ENCODE results near the gene PGM2. TPM values are rescaled to one million over a fixed set of nuclear protein-coding genes. Genes with fewer than 3 reads are reported as not detected.
"Not testable (repeated sequence)": the region's sequence is repeated elsewhere in the genome, so short reads cannot be mapped to it uniquely, and the experiment has no call there.

PGM2 gene
- total RNA-seq, 2 experiments from 2014 or later, result 67.4 to 108 TPM

- Histone ChIP-seq H2AFZ (ENCODE audit: low read length) (peak overlapping the region; percentile 86), H3K4me2 (ENCODE audit: low read length) (peak overlapping the region; percentile 13; the same call in 1 of the 2 replicates), H3K4me3 (ENCODE audit: low read depth, low read length, poor library complexity, severe bottlenecking) (no peak overlapping the region), H3K79me2 (ENCODE audit: insufficient read depth, low read depth, low read length) (no peaks in the 10 kb centered on the region), H3K36me3 (ENCODE audit: insufficient read depth, low read length) (no peaks in the 10 kb centered on the region), H3K9me3 (ENCODE audit: low read length) (0 out of 2 replicates have a peak, but pooled peaks cover 5% of the 10 kb centered on the region), H4K20me1 (ENCODE audit: insufficient read depth, low read length) (no peaks in the 10 kb centered on the region), H3K4me1 (ENCODE audit: insufficient read depth, low read length, poor library complexity, severe bottlenecking) (peaks cover 10% of the 10 kb centered on the region), H3K9me2 (ENCODE audit: insufficient read depth, low read length) (no peaks in the 10 kb centered on the region), H3K27ac (ENCODE audit: low read depth, low read length, poor library complexity, severe bottlenecking) (no peak overlapping the region)
- TF ChIP-seq CTCF (conservative IDR thresholded peaks at IDR 0.05; ENCODE audit: low read length) (peak; percentile 75), EZH2phosphoT487 (IDR thresholded peaks at IDR 0.05; ENCODE audit: borderline replicate concordance, low read depth, low read length) (no peak)
- intact Hi-C loops (cut with micrococcal nuclease; ENCODE audit: unreplicated experiment), result loop anchor here (1.0 kb wide), 1 partner anchor 177 kb away; no protein-coding TSS in a partner anchor
- no TSS peak for BruUV-seq (replicated peaks)
- CTCF ChIA-PET (ENCODE audit: unreplicated experiment), result interaction anchor here (0.6 kb wide), 1 partner anchor 10 kb away, joined by 3 read pairs; no protein-coding TSS in a partner anchor
- DNase-seq (ENCODE audit: low spot score), result peak; percentile 65
- POLR2A ChIA-PET, result interaction anchor here (0.6 kb wide), 1 partner anchor 81 kb away, joined by 6 read pairs; no protein-coding TSS in a partner anchor
Observed at GRCh38 chr4:37780444-37781130, 45.9 kb upstream of the PGM2 start.

GRCh38 chr4:37781131-37781455 lies 45.4 kb upstream of the PGM2 start:
- no peak for TF ChIP-seq EZH2phosphoT487 (IDR thresholded peaks at IDR 0.05; ENCODE audit: borderline replicate concordance, low read depth, low read length)
- 0 out of 2 replicates have a peak, but pooled peaks have one; percentile 2 for TF ChIP-seq CTCF (conservative IDR thresholded peaks at IDR 0.05; ENCODE audit: low read length)
- Histone ChIP-seq H4K20me1 (ENCODE audit: insufficient read depth, low read length) (no peaks in the 10 kb centered on the region), H3K4me1 (ENCODE audit: insufficient read depth, low read length, poor library complexity, severe bottlenecking) (peaks cover 10% of the 10 kb centered on the region), H3K27ac (ENCODE audit: low read depth, low read length, poor library complexity, severe bottlenecking) (no peak overlapping the region), H2AFZ (ENCODE audit: low read length) (peak overlapping the region; percentile 86), H3K79me2 (ENCODE audit: insufficient read depth, low read depth, low read length) (no peaks in the 10 kb centered on the region), H3K36me3 (ENCODE audit: insufficient read depth, low read length) (no peaks in the 10 kb centered on the region), H3K9me3 (ENCODE audit: low read length) (0 out of 2 replicates have a peak, but pooled peaks cover 5% of the 10 kb centered on the region), H3K4me3 (ENCODE audit: low read depth, low read length, poor library complexity, severe bottlenecking) (no peak overlapping the region), H3K4me2 (ENCODE audit: low read length) (no peak overlapping the region), H3K9me2 (ENCODE audit: insufficient read depth, low read length) (no peaks in the 10 kb centered on the region)
- CTCF ChIA-PET (ENCODE audit: unreplicated experiment), result interaction anchor here (0.6 kb wide), 1 partner anchor 10 kb away, joined by 3 read pairs; no protein-coding TSS in a partner anchor
- intact Hi-C loops (cut with micrococcal nuclease; ENCODE audit: unreplicated experiment), result no loop called here
- no TSS peak for BruUV-seq (replicated peaks)
- DNase-seq (ENCODE audit: low spot score), result no peak
- POLR2A ChIA-PET, result interaction anchor here (0.6 kb wide), 1 partner anchor 81 kb away, joined by 6 read pairs; no protein-coding TSS in a partner anchor

- H3K27ac ChIP-seq (ENCODE audit: low read depth, low read length, poor library complexity, severe bottlenecking); H3K79me2 ChIP-seq (ENCODE audit: insufficient read depth, low read depth, low read length); BruUV-seq (replicated peaks); DNase-seq (ENCODE audit: low spot score); H3K4me3 ChIP-seq (ENCODE audit: low read depth, low read length, poor library complexity, severe bottlenecking); intact Hi-C loops (cut with micrococcal nuclease; ENCODE audit: unreplicated experiment); H4K20me1 ChIP-seq (ENCODE audit: insufficient read depth, low read length); H3K9me2 ChIP-seq (ENCODE audit: insufficient read depth, low read length); H2AFZ ChIP-seq (ENCODE audit: low read length); H3K36me3 ChIP-seq (ENCODE audit: insufficient read depth, low read length); H3K4me1 ChIP-seq (ENCODE audit: insufficient read depth, low read length, poor library complexity, severe bottlenecking); CTCF ChIA-PET (ENCODE audit: unreplicated experiment); H3K9me3 ChIP-seq (ENCODE audit: low read length); H3K4me2 ChIP-seq (ENCODE audit: low read length): not testable (repeated sequence)
- POLR2A ChIA-PET, result interaction anchor here (0.9 to 1.8 kb wide), 4 partner anchors 12 to 350 kb away, joined by 3 to 7 read pairs (median 4); no protein-coding TSS in a partner anchor
Observed at GRCh38 chr4:37786267-37786666, 40.2 kb upstream of the PGM2 start.

GRCh38 chr4:37787883-37788460 lies 38.5 kb upstream of the PGM2 start:
- H3K4me2 ChIP-seq (ENCODE audit: low read length); H3K79me2 ChIP-seq (ENCODE audit: insufficient read depth, low read depth, low read length); H2AFZ ChIP-seq (ENCODE audit: low read length); H4K20me1 ChIP-seq (ENCODE audit: insufficient read depth, low read length); H3K9me2 ChIP-seq (ENCODE audit: insufficient read depth, low read length); POLR2A ChIA-PET; H3K36me3 ChIP-seq (ENCODE audit: insufficient read depth, low read length); H3K9me3 ChIP-seq (ENCODE audit: low read length); H3K4me3 ChIP-seq (ENCODE audit: low read depth, low read length, poor library complexity, severe bottlenecking); intact Hi-C loops (cut with micrococcal nuclease; ENCODE audit: unreplicated experiment); BruUV-seq (replicated peaks); H3K27ac ChIP-seq (ENCODE audit: low read depth, low read length, poor library complexity, severe bottlenecking); H3K4me1 ChIP-seq (ENCODE audit: insufficient read depth, low read length, poor library complexity, severe bottlenecking); DNase-seq (ENCODE audit: low spot score); CTCF ChIA-PET (ENCODE audit: unreplicated experiment): not testable (repeated sequence)

Measured in OCI-LY7 (cell line).